ENCODE measurements around the gene CYP1B1. TPM values are rescaled to one million over a fixed set of nuclear protein-coding genes. Genes with fewer than 3 reads are reported as not detected.

CYP1B1 gene
- total and polyA plus RNA-seq, 2 experiments from 2014 or later = 56.0 to 116 TPM

GRCh38 chr2:38030635-38031355, 45.2 kb downstream of the CYP1B1 start:
- TF ChIP-seq EZH2 (IDR thresholded peaks at IDR 0.05; ENCODE audit: insufficient read depth, poor library complexity, severe bottlenecking) = no peak
- TF ChIP-seq EZH2phosphoT487 (IDR thresholded peaks at IDR 0.05; ENCODE audit: insufficient read depth, low read depth) = no peak
- H3K27me3 ChIP-seq (replicated peaks; ENCODE audit: insufficient read depth) = no peaks in the 10 kb centered on the region
- no peak overlapping the region for H3K4me2 ChIP-seq (ENCODE audit: unreplicated experiment)
- no peaks in the 10 kb centered on the region for H3K36me3 ChIP-seq (ENCODE audit: low read depth)
- H4K20me1 ChIP-seq (ENCODE audit: insufficient read depth) = no peaks in the 10 kb centered on the region
- in situ Hi-C loops (cut with MboI) = no loop called here
- no peak overlapping the region for H3K9ac ChIP-seq
- no peaks in the 10 kb centered on the region for H3K4me1 ChIP-seq (ENCODE audit: insufficient read depth)
- H3F3A ChIP-seq (ENCODE audit: insufficient read depth) = no peaks in the 10 kb centered on the region
- 70 to 89% methylated on average over 1 of the region's 1 CpG for WGBS, 2 experiments (ENCODE audit: low coverage in 1 of 2, low lambda C conversion rate in 2 of 2, missing lambda C conversion rate in 2 of 2)
- no peaks in the 10 kb centered on the region for H3K9me2 ChIP-seq (ENCODE audit: insufficient read depth)
- no peak overlapping the region for H3K4me3 ChIP-seq
- no peaks in the 10 kb centered on the region for H3K79me2 ChIP-seq (ENCODE audit: insufficient read depth)
- H3K9me3 ChIP-seq (ENCODE audit: low read depth) = no peaks in the 10 kb centered on the region
- DNase-seq = no peak
- H3K27ac ChIP-seq = no peak overlapping the region
- no peak overlapping the region for H2AFZ ChIP-seq

- Histone ChIP-seq H2AFZ (no peak overlapping the region), H3K79me2 (ENCODE audit: insufficient read depth) (no peaks in the 10 kb centered on the region), H3K9ac (no peak overlapping the region), H3K27me3 (replicated peaks; ENCODE audit: insufficient read depth) (no peaks in the 10 kb centered on the region), H3K9me3 (ENCODE audit: low read depth) (no peaks in the 10 kb centered on the region), H3K4me2 (ENCODE audit: unreplicated experiment) (no peak overlapping the region), H3K9me2 (ENCODE audit: insufficient read depth) (no peaks in the 10 kb centered on the region; the same call in 1 of the 2 replicates), H3F3A (ENCODE audit: insufficient read depth) (no peaks in the 10 kb centered on the region), H3K27ac (no peak overlapping the region), H3K4me3 (no peak overlapping the region), H3K4me1 (ENCODE audit: insufficient read depth) (no peaks in the 10 kb centered on the region), H3K36me3 (ENCODE audit: low read depth) (no peaks in the 10 kb centered on the region), H4K20me1 (ENCODE audit: insufficient read depth) (no peaks in the 10 kb centered on the region)
- TF ChIP-seq EZH2 (IDR thresholded peaks at IDR 0.05; ENCODE audit: insufficient read depth, poor library complexity, severe bottlenecking) (no peak), EZH2phosphoT487 (IDR thresholded peaks at IDR 0.05; ENCODE audit: insufficient read depth, low read depth) (no peak)
- 93 to 95% methylated on average over 5 of the region's 5 CpGs for WGBS, 2 experiments (ENCODE audit: low coverage in 1 of 2, low lambda C conversion rate in 2 of 2, missing lambda C conversion rate in 2 of 2)
- no peak for DNase-seq
- in situ Hi-C loops (cut with MboI) = no loop called here
Observed at GRCh38 chr2:38029512-38029911, 46.4 kb downstream of the CYP1B1 start.

GRCh38 chr2:38028829-38029228, 47.1 kb downstream of the CYP1B1 start:
- no peak overlapping the region for H3K4me2 ChIP-seq (ENCODE audit: unreplicated experiment)
- no peaks in the 10 kb centered on the region for H3F3A ChIP-seq (ENCODE audit: insufficient read depth)
- no peak overlapping the region for H3K27ac ChIP-seq
- in situ Hi-C loops (cut with MboI) = no loop called here
- WGBS, 2 experiments (ENCODE audit: low coverage in 1 of 2, low lambda C conversion rate in 2 of 2, missing lambda C conversion rate in 2 of 2) = 78 to 89% methylated on average over 4 of the region's 4 CpGs
- no peaks in the 10 kb centered on the region for H3K27me3 ChIP-seq (replicated peaks; ENCODE audit: insufficient read depth)
- H3K9me3 ChIP-seq (ENCODE audit: low read depth) = no peaks in the 10 kb centered on the region
- TF ChIP-seq EZH2phosphoT487 (IDR thresholded peaks at IDR 0.05; ENCODE audit: insufficient read depth, low read depth) (no peak), EZH2 (IDR thresholded peaks at IDR 0.05; ENCODE audit: insufficient read depth, poor library complexity, severe bottlenecking) (no peak)
- no peaks in the 10 kb centered on the region for H3K4me1 ChIP-seq (ENCODE audit: insufficient read depth)
- H3K4me3 ChIP-seq = no peak overlapping the region
- no peak overlapping the region for H3K9ac ChIP-seq
- H4K20me1 ChIP-seq (ENCODE audit: insufficient read depth) = no peaks in the 10 kb centered on the region
- H3K79me2 ChIP-seq (ENCODE audit: insufficient read depth) = no peaks in the 10 kb centered on the region
- no peak for DNase-seq
- no peaks in the 10 kb centered on the region; the same call in 1 of the 2 replicates for H3K9me2 ChIP-seq (ENCODE audit: insufficient read depth)
- no peaks in the 10 kb centered on the region for H3K36me3 ChIP-seq (ENCODE audit: low read depth)
- no peak overlapping the region for H2AFZ ChIP-seq

- Histone ChIP-seq H2AFZ (no peak overlapping the region), H3K9ac (no peak overlapping the region), H3K9me2 (ENCODE audit: insufficient read depth) (no peaks in the 10 kb centered on the region; the same call in 1 of the 2 replicates), H3K4me1 (ENCODE audit: insufficient read depth) (no peaks in the 10 kb centered on the region), H3K27ac (no peak overlapping the region), H3K4me2 (ENCODE audit: unreplicated experiment) (no peak overlapping the region), H3K9me3 (ENCODE audit: low read depth) (no peaks in the 10 kb centered on the region), H3K36me3 (ENCODE audit: low read depth) (no peaks in the 10 kb centered on the region), H3K79me2 (ENCODE audit: insufficient read depth) (no peaks in the 10 kb centered on the region), H4K20me1 (ENCODE audit: insufficient read depth) (no peaks in the 10 kb centered on the region), H3F3A (ENCODE audit: insufficient read depth) (no peaks in the 10 kb centered on the region), H3K27me3 (replicated peaks; ENCODE audit: insufficient read depth) (no peaks in the 10 kb centered on the region), H3K4me3 (no peak overlapping the region)
- TF ChIP-seq EZH2phosphoT487 (IDR thresholded peaks at IDR 0.05; ENCODE audit: insufficient read depth, low read depth) = no peak
- in situ Hi-C loops (cut with MboI) = no loop called here
- 79 to 88% methylated on average over 2 of the region's 2 CpGs for WGBS, 2 experiments (ENCODE audit: low coverage in 1 of 2, low lambda C conversion rate in 2 of 2, missing lambda C conversion rate in 2 of 2)
- DNase-seq = no peak
Observed at GRCh38 chr2:38026846-38027245, 49.1 kb downstream of the CYP1B1 start.
